Urinary bladder (tissue), 4 donors: ENCODE results near the gene MMP23B. TPM values are rescaled to one million over a fixed set of nuclear protein-coding genes. Genes with fewer than 3 reads are reported as not detected.
"Not testable (repeated sequence)": the region's sequence is repeated elsewhere in the genome, so short reads cannot be mapped to it uniquely, and the experiment has no call there.

ENCODE experiments used
- DNase-seq: peaks from one replicate; pipeline ENCODE4 v3.0.0-alpha.2; 2015; ENCODE audit errors: extremely low spot score
- H3K27ac ChIP-seq: one replicate; pipeline ENCODE4 v1.5.1; 2013; ENCODE audit warnings: low read depth, mild to moderate bottlenecking, moderate library complexity
- H3K36me3 ChIP-seq: one replicate; pipeline ENCODE4 v1.6.1; 2013; ENCODE audit warnings: mild to moderate bottlenecking, moderate library complexity; ENCODE audit not compliant: insufficient read depth
- H3K4me1 ChIP-seq: one replicate; pipeline ENCODE4 v1.6.1; 2013; ENCODE audit warnings: mild to moderate bottlenecking, moderate library complexity; ENCODE audit not compliant: insufficient read depth
- H3K4me3 ChIP-seq: one replicate; pipeline ENCODE4 v1.5.1; 2013; ENCODE audit warnings: low read depth, low read length
- WGBS: extraction: QIAGEN DNeasy Blood & Tissue Kit; methylation state at CpG from one replicate; pipeline ENCODE4 v1.1.7; 2013; 5-methylcytosine and 5-hydroxymethylcytosine counted together
- polyA plus RNA-seq: library from polyadenylated mRNA; stranded (reverse); fragments of 200-250 nt; gene quantifications from one replicate; pipeline ENCODE4 v1.2.3, GENCODE V29; 2013
- total RNA-seq: library from RNA; depleted of rRNA; stranded (reverse); fragments of >200 nt; gene quantifications from one replicate; pipeline ENCODE4 v1.2.3, GENCODE V29; 2014
- donor health status: healthy with polysubstance abuse.
- donor health status: healthy.

MMP23B gene
- total RNA-seq (45.6 TPM), polyA plus RNA-seq (35.7 TPM)

DNA sequence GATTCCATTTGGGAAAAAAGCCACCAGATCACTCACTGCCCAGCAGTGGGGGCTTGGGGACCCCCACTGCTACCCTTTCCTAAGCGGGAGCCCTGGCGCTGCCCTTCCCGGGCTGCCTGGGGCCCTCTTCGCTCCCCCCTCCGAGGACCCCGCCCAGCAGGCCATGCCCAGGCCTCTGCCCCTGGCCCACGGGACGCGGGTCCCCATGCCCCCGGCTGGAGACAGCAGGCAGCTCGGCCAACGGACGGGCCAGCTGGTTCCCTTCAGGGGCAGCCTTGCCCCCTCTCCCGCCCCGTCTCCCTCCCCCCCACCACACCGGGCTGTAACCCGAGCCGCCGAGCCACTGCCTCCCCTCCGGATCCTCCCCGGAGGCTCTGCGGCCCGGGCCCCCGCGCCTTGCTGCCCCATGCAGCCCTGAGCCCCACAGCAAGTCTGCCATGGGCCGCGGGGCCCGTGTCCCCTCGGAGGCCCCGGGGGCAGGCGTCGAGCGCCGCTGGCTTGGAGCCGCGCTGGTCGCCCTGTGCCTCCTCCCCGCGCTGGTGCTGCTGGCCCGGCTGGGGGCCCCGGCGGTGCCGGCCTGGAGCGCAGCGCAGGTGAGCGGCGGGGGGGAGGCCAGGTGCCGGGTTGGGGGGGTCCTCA lies at the start of gene MMP23B:
TSS of gene MMP23B (plus strand) at position 392 of the 639 bp plus-strand sequence. CDS start at position 438, 46 bp downstream.
- no peaks in the 10 kb centered on the region for H3K36me3 ChIP-seq
- peak within 1 kb of the TSS; percentile 71 for H3K27ac ChIP-seq
- peak within 1 kb of the TSS; percentile 43 for H3K4me3 ChIP-seq
- no peak for DNase-seq
- 6% methylated on average over 48 of the region's 48 CpGs for whole genome bisulfite sequencing
- H3K4me1 ChIP-seq, result no peaks in the 10 kb centered on the region

DNA sequence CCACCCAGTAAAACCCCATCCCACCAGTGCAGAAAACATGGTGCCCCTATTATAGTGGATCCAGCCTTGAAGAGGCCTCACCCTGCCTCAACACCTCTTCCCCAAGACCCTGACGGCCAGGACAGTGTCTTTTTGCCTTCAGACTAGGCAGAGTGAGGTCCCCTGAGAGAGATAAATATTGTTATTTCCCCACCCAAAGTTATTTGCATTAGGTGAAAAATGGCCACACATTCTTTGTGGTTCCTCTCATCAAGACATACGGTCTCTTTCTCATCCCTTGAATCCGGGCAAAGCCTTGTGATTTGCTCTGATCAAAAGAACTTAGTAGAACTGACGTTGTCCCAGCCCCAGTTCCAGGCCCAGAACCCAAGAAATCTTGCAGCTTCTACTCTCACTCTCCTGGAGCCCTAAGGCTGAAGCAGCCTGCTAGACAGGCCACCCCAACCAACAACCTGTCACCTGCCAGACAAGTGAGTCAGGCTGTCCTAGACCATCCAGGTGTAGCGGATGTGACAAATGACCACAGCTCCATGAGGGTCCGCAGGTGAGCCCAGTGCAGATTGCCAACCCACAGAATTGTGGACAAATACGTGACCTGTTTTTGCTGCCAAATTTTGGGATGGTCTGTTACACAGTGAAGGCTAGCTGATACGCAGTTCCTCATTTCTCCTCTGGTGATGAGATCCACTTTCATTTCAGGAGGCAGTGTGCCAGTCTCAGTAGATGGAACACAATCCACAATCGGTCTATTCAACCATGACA lies 49.2 kb upstream of the MMP23B start:
- H3K4me3 ChIP-seq, result no peak overlapping the region
- no peaks in the 10 kb centered on the region for H3K36me3 ChIP-seq
- WGBS, result 69% methylated on average over 9 of the region's 9 CpGs
- DNase-seq, result no peak
- no peaks in the 10 kb centered on the region for H3K4me1 ChIP-seq
- H3K27ac ChIP-seq, result no peak overlapping the region

DNA sequence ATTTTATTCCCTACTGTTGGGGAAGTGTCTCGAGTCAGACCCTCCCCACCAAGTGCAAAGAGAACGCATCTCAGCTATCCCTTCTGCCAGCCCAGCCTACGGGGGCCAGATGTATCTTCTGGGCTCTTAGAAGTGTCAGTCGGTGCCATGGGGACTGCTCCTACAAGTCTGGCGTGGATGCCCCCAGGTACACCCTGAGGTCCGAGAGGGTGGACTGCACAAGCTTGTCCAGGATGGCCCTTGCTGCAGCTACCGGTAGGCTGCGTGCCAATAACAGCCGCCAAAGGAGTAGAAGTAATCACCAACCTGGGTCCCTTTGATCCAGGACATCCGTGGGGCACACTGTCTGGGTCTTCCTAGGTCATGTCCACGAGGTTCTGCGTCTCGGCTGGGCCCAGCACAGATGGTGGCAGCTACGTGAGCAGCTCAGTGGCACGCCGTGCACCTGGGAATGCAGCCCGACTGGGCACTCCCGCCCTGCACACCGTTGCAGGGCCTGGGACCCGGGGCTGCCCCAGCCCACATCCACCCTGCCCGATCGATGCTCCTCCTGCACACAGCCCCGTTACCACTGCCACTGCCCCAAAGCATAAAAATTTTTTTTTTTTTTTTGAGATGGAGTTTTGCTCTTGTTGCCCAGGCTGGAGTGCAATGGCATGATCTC lies 48.5 kb upstream of the MMP23B start:
- H3K4me1 ChIP-seq, result no peaks in the 10 kb centered on the region
- no peak overlapping the region for H3K27ac ChIP-seq
- 81% methylated on average over 23 of the region's 23 CpGs for WGBS
- no peak overlapping the region for H3K4me3 ChIP-seq
- no peak for DNase-seq
- H3K36me3 ChIP-seq, result no peaks in the 10 kb centered on the region

DNA sequence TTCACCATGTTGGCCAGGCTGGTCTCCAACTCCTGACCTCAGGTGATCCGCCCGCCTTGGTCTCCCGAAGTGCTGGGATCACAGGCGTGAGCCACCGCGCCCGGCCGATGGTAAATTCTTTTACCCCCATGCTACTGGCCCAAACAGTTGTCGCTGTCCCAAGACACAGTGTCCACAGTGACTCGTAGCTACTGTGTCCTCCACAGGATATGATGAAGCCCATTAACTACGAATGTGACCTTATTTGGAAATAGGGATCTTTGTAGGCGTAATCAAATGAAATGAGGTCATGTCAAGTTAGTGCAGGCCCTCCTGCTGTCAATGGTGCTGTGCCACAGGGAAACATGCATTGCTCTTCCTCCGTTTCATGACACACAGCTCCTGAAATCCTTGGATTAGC lies 40.5 kb upstream of the MMP23B start:
- no peaks in the 10 kb centered on the region for H3K4me1 ChIP-seq
- DNase-seq, result no peak
- H3K27ac ChIP-seq, result no peak overlapping the region
- no peak overlapping the region for H3K4me3 ChIP-seq
- 88% methylated on average over 13 of the region's 13 CpGs for WGBS
- no peaks in the 10 kb centered on the region for H3K36me3 ChIP-seq

GRCh38 chr1:1593834-1594601 lies 38.0 kb upstream of the MMP23B start:
- Histone ChIP-seq H3K27ac (no peak overlapping the region), H3K4me1 (no peaks in the 10 kb centered on the region), H3K4me3 (no peak overlapping the region), H3K36me3 (no peaks in the 10 kb centered on the region)
- 86% methylated on average over 24 of the region's 24 CpGs for WGBS
- no peak for DNase-seq

- no peak overlapping the region for H3K4me3 ChIP-seq
- 64% methylated on average over 10 of the region's 10 CpGs for WGBS
- H3K36me3 ChIP-seq, result no peaks in the 10 kb centered on the region
- H3K4me1 ChIP-seq, result no peaks in the 10 kb centered on the region
- no peak overlapping the region for H3K27ac ChIP-seq
- no peak for DNase-seq
These were observed 37.2 kb upstream of the MMP23B start for GRCh38 chr1:1594602-1595260.

DNA sequence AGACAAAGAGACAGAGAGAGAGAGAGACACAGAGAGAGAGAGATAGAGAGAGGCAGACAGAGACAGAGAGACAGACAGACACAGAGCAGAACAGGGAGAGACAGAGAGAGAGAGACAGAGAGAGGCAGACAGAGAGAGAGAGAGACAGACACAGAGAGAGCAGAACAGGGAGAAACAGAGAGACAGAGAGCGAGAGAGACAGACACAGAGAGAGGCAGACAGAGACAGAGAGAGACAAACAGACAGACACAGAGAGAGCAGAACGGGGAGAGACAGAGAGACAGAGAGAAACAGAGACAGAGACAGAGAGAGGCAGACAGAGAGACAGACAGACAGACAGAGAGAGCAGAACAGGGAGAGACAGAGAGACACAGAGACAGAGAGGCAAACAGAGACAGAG lies 36.6 kb upstream of the MMP23B start:
- not testable (repeated sequence) for H3K4me1 ChIP-seq, H3K36me3 ChIP-seq, H3K27ac ChIP-seq, DNase-seq, H3K4me3 ChIP-seq
- 86% methylated on average over 2 of the region's 2 CpGs for WGBS

- H3K27ac ChIP-seq, result no peak overlapping the region
- no peak overlapping the region for H3K4me3 ChIP-seq
- WGBS, result 28% methylated on average over 12 of the region's 12 CpGs
- H3K4me1 ChIP-seq, result no peaks in the 10 kb centered on the region
- H3K36me3 ChIP-seq, result no peaks in the 10 kb centered on the region
- no peak for DNase-seq
These were observed 35.3 kb upstream of the MMP23B start for GRCh38 chr1:1596493-1597274.

DNA sequence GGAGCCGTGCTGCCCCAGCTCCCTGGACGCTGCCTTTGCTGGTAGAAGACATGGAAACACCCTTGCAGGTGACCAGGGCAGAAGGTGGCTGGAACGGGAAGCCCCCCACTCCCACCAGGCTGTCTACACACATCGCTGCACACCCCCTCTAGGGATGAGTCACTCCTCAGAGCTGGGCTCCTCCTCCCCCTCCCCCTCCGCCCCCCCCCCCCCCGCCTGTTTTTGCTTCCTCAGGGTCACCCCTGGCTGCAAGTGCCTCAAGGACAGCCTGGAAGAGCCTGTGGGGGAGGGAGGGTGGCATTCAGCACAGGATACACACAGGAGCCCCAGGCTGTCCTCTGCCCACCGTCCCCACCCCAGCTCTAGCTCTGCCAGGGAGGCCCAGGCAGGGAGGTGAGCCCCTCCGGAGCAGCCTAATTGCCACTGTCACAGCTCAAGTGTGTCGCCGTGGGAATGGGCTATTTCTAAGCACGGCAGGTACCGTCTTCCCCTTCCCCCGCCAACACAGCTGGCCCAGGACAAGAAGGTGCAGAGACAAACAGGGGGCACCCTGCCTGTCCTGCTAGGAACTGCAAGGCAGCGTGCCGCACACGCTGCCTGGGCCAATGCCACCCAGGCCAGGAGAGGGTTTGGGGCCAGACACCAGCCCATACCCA lies 34.6 kb upstream of the MMP23B start:
- no peaks in the 10 kb centered on the region for H3K4me1 ChIP-seq
- no peak for DNase-seq
- no peaks in the 10 kb centered on the region for H3K36me3 ChIP-seq
- 15% methylated on average over 14 of the region's 16 CpGs for WGBS
- no peak overlapping the region for H3K4me3 ChIP-seq
- no peak overlapping the region for H3K27ac ChIP-seq

DNA sequence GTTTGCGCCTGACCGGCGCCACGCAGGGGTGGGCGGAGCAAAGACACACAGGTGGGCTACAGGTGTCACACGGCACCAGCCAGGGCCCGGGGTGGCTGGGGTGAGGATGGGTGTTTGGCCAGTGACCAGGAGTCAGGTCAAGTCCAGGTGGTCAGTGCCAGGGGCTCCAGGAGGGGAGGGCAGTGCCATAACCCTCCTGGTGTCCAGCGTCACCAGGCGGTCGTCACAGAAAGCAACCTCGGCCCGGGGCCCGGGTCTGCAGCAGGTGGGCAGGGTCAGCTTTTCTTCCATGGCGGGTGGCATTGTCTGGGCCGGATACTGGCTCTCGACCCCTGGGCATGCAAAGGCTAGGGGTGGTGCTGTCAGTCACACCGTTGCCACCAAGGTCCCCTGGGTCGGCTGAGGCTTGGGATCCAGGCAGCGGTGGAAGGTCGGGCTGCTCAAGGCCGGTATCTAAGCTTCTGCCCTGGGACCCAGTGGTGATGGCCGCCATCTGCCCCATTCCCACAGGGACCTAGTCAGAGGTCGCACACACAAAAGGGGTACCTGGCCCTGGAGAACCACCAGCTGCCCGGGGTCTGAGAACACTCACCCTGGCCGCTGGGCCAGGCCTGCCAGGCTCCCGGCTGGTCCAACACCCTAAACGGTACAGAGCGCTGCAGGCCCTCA lies 33.8 kb upstream of the MMP23B start:
- Histone ChIP-seq H3K4me3 (no peak overlapping the region), H3K27ac (no peak overlapping the region), H3K4me1 (no peaks in the 10 kb centered on the region), H3K36me3 (no peaks in the 10 kb centered on the region)
- no peak for DNase-seq
- 87% methylated on average over 28 of the region's 28 CpGs for WGBS

- no peak overlapping the region for H3K4me3 ChIP-seq
- WGBS, result 79% methylated on average over 13 of the region's 13 CpGs
- no peaks in the 10 kb centered on the region for H3K4me1 ChIP-seq
- no peaks in the 10 kb centered on the region for H3K36me3 ChIP-seq
- no peak overlapping the region for H3K27ac ChIP-seq
- DNase-seq, result no peak
These were observed 33.3 kb upstream of the MMP23B start for GRCh38 chr1:1598720-1599029.
